AG10803 (cell line): Measurements from ENCODE around the gene FSHB.
"Not testable (repeated sequence)": the region's sequence is repeated elsewhere in the genome, so short reads cannot be mapped to it uniquely, and the experiment has no call there.

Experiments used
- DNase-seq: peaks from one replicate; pipeline ENCODE4 v3.0.0; 2010; ENCODE audit warnings: low read depth
- H3K4me3 ChIP-seq: 2 replicates; pipeline ENCODE4 v1.5.1; 2011; ENCODE audit warnings: mild to moderate bottlenecking, low read length, control low read depth
- TF ChIP-seq, protein P1 (sequence below): conservative IDR thresholded peaks from 2 replicates; pipeline ENCODE4 v1.5.1; 2011; ENCODE audit warnings: mild to moderate bottlenecking, low read length, control low read depth, inconsistent platforms

The FSHB gene

DNA sequence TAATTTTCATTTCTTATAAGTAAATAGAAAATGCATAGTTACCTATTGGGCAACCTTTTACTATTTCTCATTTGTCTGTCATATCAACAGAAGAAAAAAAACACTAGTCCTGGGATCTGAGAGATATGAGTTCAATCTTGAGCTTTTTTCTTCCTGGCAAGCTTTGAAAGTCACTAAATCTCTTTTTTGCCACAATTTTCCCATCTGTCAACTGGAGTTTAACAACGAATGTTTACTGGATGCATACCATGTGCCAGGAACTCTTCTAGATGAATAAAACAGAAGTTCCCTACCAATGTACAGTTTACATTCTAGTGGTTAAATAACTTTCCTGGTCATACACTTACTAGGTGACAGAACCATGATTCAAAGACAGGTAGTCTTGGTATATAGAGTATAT is 31.0 kb downstream of the FSHB start:
- H3K4me3 ChIP-seq: no peak overlapping the region
- no peak for DNase-seq
- TF ChIP-seq, protein P1, sequence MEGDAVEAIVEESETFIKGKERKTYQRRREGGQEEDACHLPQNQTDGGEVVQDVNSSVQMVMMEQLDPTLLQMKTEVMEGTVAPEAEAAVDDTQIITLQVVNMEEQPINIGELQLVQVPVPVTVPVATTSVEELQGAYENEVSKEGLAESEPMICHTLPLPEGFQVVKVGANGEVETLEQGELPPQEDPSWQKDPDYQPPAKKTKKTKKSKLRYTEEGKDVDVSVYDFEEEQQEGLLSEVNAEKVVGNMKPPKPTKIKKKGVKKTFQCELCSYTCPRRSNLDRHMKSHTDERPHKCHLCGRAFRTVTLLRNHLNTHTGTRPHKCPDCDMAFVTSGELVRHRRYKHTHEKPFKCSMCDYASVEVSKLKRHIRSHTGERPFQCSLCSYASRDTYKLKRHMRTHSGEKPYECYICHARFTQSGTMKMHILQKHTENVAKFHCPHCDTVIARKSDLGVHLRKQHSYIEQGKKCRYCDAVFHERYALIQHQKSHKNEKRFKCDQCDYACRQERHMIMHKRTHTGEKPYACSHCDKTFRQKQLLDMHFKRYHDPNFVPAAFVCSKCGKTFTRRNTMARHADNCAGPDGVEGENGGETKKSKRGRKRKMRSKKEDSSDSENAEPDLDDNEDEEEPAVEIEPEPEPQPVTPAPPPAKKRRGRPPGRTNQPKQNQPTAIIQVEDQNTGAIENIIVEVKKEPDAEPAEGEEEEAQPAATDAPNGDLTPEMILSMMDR: no peak

DNA sequence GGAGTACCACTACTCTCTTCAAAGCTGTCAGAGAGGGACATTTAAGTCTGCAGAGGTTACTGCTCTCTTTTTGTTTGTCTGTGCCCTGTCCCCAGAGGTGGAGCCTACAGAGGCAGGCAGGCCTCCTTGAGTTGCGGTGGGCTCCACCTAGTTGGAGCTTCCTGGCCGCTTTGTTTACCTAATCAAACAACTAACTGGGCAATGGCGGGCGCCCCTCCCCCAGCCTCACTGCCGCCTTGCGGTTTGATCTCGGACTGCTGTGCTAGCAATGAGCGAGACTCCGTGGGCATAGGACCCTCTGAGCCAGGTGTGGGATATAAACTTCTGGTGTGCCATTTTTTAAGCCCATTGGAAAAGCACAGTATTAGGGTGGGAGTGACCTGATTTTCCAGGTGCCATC is 37.8 kb downstream of the FSHB start:
- not testable (repeated sequence) for H3K4me3 ChIP-seq, DNase-seq

DNA sequence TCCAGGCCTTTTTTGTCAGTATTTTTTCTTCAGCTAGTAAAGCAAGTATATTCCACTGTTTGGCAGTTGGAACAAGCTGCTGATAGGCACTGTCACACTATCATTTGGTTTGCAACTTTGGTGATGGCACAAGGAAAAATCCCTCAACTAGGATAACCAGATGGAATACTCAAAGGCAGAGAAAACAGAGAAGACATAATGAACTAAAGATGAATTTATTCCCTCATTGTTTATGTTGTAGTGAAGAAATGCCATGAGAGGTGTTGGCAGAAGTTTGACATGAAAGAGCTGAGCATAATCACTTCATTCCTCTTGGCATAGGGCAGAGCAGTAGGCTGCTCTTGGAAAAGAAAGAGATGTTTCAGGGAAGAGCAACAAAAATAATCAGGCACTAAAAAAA is 39.9 kb downstream of the FSHB start:
- H3K4me3 ChIP-seq: no peak overlapping the region
- no peak for DNase-seq
- TF ChIP-seq, protein P1: no peak

DNA sequence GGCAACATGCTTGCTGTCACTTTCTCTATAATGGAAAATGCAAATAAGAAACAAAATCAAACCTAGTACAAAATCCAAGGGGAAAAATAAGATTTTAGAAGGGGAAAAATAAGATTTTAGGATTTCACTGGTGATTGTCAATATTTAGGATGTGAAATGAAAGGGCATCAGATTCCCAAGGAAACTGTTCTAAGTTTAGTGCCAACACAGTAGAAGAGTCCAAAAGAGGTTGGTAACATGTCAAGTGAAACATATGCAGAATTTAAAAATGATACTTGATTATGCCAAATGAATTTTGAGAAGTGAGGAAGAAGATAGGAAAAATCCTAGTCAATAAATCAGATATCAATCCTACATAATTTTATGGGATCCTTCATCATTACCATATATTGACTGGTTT is 46.4 kb downstream of the FSHB start:
- TF ChIP-seq, protein P1: no peak
- no peak overlapping the region for H3K4me3 ChIP-seq
- DNase-seq: no peak

DNA sequence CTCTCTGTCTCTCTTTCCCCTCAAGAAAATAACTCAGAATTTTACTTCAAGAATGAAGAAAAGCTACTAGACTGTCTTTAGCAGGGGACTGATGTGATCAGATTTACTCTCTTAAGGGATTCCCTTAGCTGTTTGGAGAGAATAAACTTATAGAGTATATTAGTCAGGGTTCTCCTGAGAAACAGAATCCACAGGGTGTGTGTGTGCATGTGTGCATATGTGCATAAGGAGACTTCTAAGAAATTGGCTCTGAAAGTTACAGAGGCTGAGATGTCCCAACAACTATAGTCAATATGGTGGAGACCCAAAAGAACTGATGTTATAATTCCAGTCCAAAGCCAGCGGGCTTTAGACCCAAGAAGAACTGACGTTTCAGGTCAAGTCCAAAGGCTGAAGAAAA is 49.0 kb downstream of the FSHB start:
- DNase-seq: no peak
- no peak overlapping the region for H3K4me3 ChIP-seq
- TF ChIP-seq, protein P1: no peak

DNA sequence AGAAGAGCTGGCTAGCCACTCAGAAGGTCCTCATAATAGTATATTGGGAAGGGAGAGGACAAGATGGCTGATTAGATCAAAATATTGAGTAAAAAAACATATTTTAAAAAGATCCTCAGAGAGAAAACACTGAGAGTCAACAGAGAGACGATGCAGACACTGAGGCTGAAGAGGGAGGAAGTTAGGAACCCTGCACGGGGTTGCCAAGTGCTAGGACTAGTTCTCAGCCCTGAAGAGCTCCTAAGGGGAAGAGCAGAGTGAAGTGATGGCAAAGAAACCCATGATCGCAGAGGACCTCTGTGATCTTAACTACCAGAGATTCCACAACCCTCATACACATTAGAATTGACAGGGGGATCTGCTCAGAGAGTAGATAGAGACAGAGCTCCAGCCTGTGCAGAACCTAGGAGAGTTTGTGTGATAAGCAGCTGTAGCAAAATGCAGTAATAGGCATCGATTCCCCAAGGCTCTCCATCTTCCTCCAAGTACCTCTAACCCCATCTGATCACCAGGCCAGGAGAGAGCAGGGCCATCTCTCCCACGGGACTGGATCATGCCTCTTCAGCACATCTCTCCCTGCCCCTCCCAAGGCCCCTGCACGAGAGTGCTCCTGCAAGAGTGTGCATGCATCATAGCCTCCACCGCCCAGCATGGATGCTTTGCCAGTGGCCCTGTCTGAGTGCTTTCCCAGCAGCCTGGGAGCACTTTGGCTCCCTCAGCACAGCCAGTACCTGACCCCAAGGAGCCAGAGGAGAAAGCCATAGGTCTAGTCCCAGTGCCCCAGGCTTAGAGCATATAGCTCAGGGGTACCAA is 50.9 kb downstream of the FSHB start:
- TF ChIP-seq, protein P1: no peak
- no peak overlapping the region for H3K4me3 ChIP-seq
- DNase-seq: no peak

DNA sequence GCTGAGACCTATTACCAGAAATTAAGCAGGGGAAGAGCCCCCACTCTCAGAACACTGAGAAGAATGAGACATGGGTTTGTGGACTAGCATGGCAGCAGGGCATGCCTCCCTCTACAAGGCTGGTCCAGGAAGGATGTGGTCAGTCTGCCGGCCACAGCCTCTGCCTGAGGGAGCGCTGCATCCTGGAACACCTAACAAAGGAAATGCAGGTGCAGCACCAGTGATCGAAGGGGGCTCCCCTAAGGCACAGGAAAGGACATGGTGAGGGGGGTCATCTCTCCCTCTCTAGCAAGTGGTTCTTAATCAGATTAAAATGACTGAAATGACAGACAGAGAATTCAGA is 51.4 kb downstream of the FSHB start:
- H3K4me3 ChIP-seq: no peak overlapping the region
- no peak for DNase-seq
- TF ChIP-seq, protein P1: no peak
